ENCODE measurements around the gene SCNM1.

The SCNM1 gene

GRCh38 chr1:151165738-151166504, at the start of gene SCNM1, which contains the start of gene LYSMD1:
Gene SCNM1 (plus strand): TSS chr1:151166144. CDS start chr1:151166153, 9 bp downstream.
Gene LYSMD1 (minus strand): TSS chr1:151165902. CDS start chr1:151165258, 644 bp downstream.
- peak; percentile 97 for DNase-seq

- no peak for DNase-seq
Observed at GRCh38 chr1:151124763-151125403, 41.1 kb upstream of the SCNM1 start.

- no peak for DNase-seq
Observed at GRCh38 chr1:151128800-151129199, 37.1 kb upstream of the SCNM1 start.

GRCh38 chr1:151130987-151131586, 34.9 kb upstream of the SCNM1 start:
- DNase-seq = no peak

- DNase-seq = no peak
Observed at GRCh38 chr1:151131701-151132334, 34.1 kb upstream of the SCNM1 start.

GRCh38 chr1:151132335-151133017, 33.5 kb upstream of the SCNM1 start:
- DNase-seq = no peak

GRCh38 chr1:151133018-151133806, 32.7 kb upstream of the SCNM1 start:
- no peak for DNase-seq

GRCh38 chr1:151134396-151134795, 31.5 kb upstream of the SCNM1 start:
- no peak for DNase-seq

GRCh38 chr1:151134991-151135390, 31.0 kb upstream of the SCNM1 start:
- no peak for DNase-seq

GRCh38 chr1:151135433-151136385, 30.2 kb upstream of the SCNM1 start:
- no peak for DNase-seq

- no peak for DNase-seq
Observed at GRCh38 chr1:151137789-151138188, 28.2 kb upstream of the SCNM1 start.

- DNase-seq = no peak
Observed at GRCh38 chr1:151142411-151143056, 23.4 kb upstream of the SCNM1 start.

GRCh38 chr1:151143057-151143435, 22.9 kb upstream of the SCNM1 start:
- no peak for DNase-seq

- no peak for DNase-seq
Observed at GRCh38 chr1:151143986-151144385, 22.0 kb upstream of the SCNM1 start.

GRCh38 chr1:151144474-151145303, 21.3 kb upstream of the SCNM1 start:
- no peak for DNase-seq

- DNase-seq = no peak
Observed at GRCh38 chr1:151145304-151146071, 20.5 kb upstream of the SCNM1 start.

GRCh38 chr1:151146072-151146411, 19.9 kb upstream of the SCNM1 start:
- DNase-seq = no peak

- DNase-seq = peak; percentile 87
Observed at GRCh38 chr1:151146412-151147131, 19.4 kb upstream of the SCNM1 start, which contains the start of gene SEMA6C. Gene SEMA6C (minus strand): TSS chr1:151146631. CDS start chr1:151142621, 4,010 bp downstream.
